Measurements from ENCODE around the gene PEX11G.

DNA sequence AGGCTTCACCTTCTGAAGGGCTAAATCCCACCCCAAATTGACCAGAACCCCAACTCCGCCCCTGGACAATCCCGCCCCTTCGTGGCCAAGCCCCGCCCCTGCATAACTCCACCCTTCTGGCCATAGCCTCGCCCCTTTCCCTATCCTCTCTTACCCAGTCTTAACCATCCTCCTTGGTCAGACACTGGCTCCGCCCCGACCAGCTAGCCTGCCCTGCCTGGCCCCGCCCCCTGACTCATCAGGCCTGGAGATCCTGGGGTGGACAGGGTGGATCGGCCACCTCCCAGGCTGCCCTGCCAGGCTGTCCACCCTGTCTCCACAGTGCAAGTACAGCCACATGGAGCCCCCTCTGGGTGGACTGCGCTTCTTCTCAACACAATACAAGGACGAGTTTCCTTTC is 19.0 kb upstream of the PEX11G start:
- TF ChIP-seq POLR2A (IDR thresholded peaks at IDR 0.05) (no peak), CTCF (IDR thresholded peaks at IDR 0.05) (no peak)

Data from adrenal gland (tissue), 5 donors.